ENCODE measurements around the gene KRT2. TPM values are rescaled to one million over a fixed set of nuclear protein-coding genes. Genes with fewer than 3 reads are reported as not detected.

Gene KRT2
- total RNA-seq, 1 experiment from 2014 or later = not detected

- Histone ChIP-seq H4K20me1 (ENCODE audit: insufficient read depth) (no peaks in the 10 kb centered on the region), H3K4me2 (no peak overlapping the region), H3K79me2 (ENCODE audit: low read depth) (no peaks in the 10 kb centered on the region), H3K4me3 (no peak overlapping the region), H3K9me3 (ENCODE audit: insufficient read depth, low read depth) (no peaks in the 10 kb centered on the region), H2AFZ (no peak overlapping the region), H3K36me3 (ENCODE audit: low read depth) (no peaks in the 10 kb centered on the region), H3K4me1 (replicated peaks; ENCODE audit: insufficient read depth) (peaks cover 11% of the 10 kb centered on the region; the same call in 1 of the 2 replicates), H3K27me3 (ENCODE audit: insufficient read depth, low read depth) (no peaks in the 10 kb centered on the region), H3K27ac (no peak overlapping the region), H3F3A (ENCODE audit: insufficient read depth, low read depth) (no peaks in the 10 kb centered on the region), H3K9me2 (ENCODE audit: insufficient read depth) (no peaks in the 10 kb centered on the region)
- POLR2A ChIA-PET (ENCODE audit: unreplicated experiment) = no interaction called here
- no TSS peak for BruUV-seq (replicated peaks)
- TF ChIP-seq EZH2 (IDR thresholded peaks at IDR 0.05; ENCODE audit: low read depth) = no peak
- TF ChIP-seq, protein P1, sequence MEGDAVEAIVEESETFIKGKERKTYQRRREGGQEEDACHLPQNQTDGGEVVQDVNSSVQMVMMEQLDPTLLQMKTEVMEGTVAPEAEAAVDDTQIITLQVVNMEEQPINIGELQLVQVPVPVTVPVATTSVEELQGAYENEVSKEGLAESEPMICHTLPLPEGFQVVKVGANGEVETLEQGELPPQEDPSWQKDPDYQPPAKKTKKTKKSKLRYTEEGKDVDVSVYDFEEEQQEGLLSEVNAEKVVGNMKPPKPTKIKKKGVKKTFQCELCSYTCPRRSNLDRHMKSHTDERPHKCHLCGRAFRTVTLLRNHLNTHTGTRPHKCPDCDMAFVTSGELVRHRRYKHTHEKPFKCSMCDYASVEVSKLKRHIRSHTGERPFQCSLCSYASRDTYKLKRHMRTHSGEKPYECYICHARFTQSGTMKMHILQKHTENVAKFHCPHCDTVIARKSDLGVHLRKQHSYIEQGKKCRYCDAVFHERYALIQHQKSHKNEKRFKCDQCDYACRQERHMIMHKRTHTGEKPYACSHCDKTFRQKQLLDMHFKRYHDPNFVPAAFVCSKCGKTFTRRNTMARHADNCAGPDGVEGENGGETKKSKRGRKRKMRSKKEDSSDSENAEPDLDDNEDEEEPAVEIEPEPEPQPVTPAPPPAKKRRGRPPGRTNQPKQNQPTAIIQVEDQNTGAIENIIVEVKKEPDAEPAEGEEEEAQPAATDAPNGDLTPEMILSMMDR (conservative IDR thresholded peaks at IDR 0.05) = no peak
- DNase-seq = no peak
- intact Hi-C loops (cut with micrococcal nuclease; ENCODE audit: unreplicated experiment) = no loop called here
- CTCF ChIA-PET = no interaction called here
Measured at GRCh38 chr12:52645120-52645761, 6.8 kb downstream of the KRT2 start.

DNA sequence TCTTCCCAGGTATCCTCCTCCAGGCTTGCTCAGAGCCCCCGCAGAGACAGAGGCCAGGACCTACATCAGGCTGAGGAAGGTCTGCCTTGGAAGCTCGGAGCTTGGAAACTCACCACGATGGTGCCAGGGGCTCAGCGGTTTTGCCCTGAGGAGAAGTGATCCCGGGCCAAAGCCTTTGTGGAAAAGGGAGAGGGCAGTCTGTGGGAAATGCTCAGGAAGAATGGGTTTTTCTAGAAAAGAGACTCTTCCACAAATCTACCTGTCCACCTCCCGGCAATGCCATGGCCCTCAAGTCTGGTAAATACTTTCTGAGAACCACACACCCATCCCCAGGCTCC is 8.0 kb downstream of the KRT2 start:
- H3K4me1 ChIP-seq (replicated peaks; ENCODE audit: insufficient read depth) = peaks cover 11% of the 10 kb centered on the region; the same call in 1 of the 2 replicates
- no peaks in the 10 kb centered on the region for H3K36me3 ChIP-seq (ENCODE audit: low read depth)
- no peaks in the 10 kb centered on the region for H4K20me1 ChIP-seq (ENCODE audit: insufficient read depth)
- H3F3A ChIP-seq (ENCODE audit: insufficient read depth, low read depth) = no peaks in the 10 kb centered on the region
- H2AFZ ChIP-seq = no peak overlapping the region
- H3K4me2 ChIP-seq = no peak overlapping the region
- no peak overlapping the region for H3K4me3 ChIP-seq
- ChIA-PET POLR2A (ENCODE audit: unreplicated experiment) (no interaction called here), CTCF (no interaction called here)
- no peak for TF ChIP-seq EZH2 (IDR thresholded peaks at IDR 0.05; ENCODE audit: low read depth)
- TF ChIP-seq, protein P1 (conservative IDR thresholded peaks at IDR 0.05) = no peak
- intact Hi-C loops (cut with micrococcal nuclease; ENCODE audit: unreplicated experiment) = no loop called here
- H3K27ac ChIP-seq = no peak overlapping the region
- H3K27me3 ChIP-seq (ENCODE audit: insufficient read depth, low read depth) = no peaks in the 10 kb centered on the region
- H3K9me2 ChIP-seq (ENCODE audit: insufficient read depth) = no peaks in the 10 kb centered on the region
- no peaks in the 10 kb centered on the region for H3K9me3 ChIP-seq (ENCODE audit: insufficient read depth, low read depth)
- DNase-seq = no peak
- BruUV-seq (replicated peaks) = no TSS peak
- no peaks in the 10 kb centered on the region for H3K79me2 ChIP-seq (ENCODE audit: low read depth)

DNA sequence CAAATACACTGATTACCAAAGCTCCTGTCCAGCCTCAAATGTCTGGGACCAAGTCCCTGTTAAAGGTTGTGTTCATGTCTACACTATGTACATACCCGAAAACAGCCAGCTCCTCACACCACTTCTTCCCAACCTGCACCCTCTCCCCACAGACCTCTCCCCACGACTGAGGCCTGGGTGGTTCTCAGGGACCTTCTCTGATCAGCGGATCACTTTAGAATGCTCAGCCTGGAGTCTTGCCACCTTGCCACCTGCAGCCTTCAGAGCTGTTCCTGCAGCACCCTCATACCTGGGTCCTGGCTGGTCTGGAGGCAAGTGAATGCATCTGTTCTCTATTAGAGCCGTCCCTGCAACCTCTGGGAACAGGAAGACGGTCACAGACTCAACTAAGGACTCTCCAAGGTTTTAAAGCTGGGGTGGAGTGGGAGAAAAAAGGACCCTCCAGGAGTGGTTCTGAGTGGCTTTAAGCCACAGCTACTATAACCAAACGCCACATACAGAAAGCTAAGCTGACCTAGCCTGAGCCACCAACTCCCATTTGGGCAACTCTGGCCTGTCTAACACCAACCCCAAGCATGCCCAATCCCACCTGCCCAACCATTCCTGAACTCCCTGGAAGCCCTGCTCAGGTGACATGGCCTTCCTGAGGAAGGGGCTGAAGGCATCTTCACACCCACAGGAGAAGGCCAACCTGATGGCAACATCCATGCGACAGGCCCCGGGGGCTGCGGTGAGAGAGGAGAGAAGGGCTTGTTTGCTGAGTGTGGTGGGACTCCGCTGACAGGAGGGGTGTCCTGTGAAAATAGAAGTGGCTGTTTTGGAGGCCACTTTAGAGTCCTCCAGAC is 8.6 kb downstream of the KRT2 start:
- H3K4me1 ChIP-seq (replicated peaks; ENCODE audit: insufficient read depth) = peaks cover 11% of the 10 kb centered on the region; the same call in 1 of the 2 replicates
- intact Hi-C loops (cut with micrococcal nuclease; ENCODE audit: unreplicated experiment) = no loop called here
- BruUV-seq (replicated peaks) = no TSS peak
- H3F3A ChIP-seq (ENCODE audit: insufficient read depth, low read depth) = no peaks in the 10 kb centered on the region
- H4K20me1 ChIP-seq (ENCODE audit: insufficient read depth) = no peaks in the 10 kb centered on the region
- DNase-seq = no peak
- no peaks in the 10 kb centered on the region for H3K27me3 ChIP-seq (ENCODE audit: insufficient read depth, low read depth)
- TF ChIP-seq EZH2 (IDR thresholded peaks at IDR 0.05; ENCODE audit: low read depth) = no peak
- TF ChIP-seq, protein P1 (conservative IDR thresholded peaks at IDR 0.05) = no peak
- H3K4me3 ChIP-seq = no peak overlapping the region
- no peaks in the 10 kb centered on the region for H3K9me2 ChIP-seq (ENCODE audit: insufficient read depth)
- H3K36me3 ChIP-seq (ENCODE audit: low read depth) = no peaks in the 10 kb centered on the region
- H3K79me2 ChIP-seq (ENCODE audit: low read depth) = no peaks in the 10 kb centered on the region
- ChIA-PET POLR2A (ENCODE audit: unreplicated experiment) (no interaction called here), CTCF (no interaction called here)
- H3K4me2 ChIP-seq = no peak overlapping the region
- no peak overlapping the region for H3K27ac ChIP-seq
- H3K9me3 ChIP-seq (ENCODE audit: insufficient read depth, low read depth) = no peaks in the 10 kb centered on the region
- H2AFZ ChIP-seq = no peak overlapping the region
